DND-41 (cell line): Measurements from ENCODE around the gene MALRD1.

Source experiments
- ATAC-seq: fragments of 200-7000 bp; cut with Tn5 transposase; 3 replicates; pipeline ENCODE4 v1.9.1; 2021; ENCODE audit warnings: low read depth; ENCODE audit not compliant: insufficient read depth
- DNase-seq: peaks from one replicate; pipeline ENCODE4 v3.0.0-alpha.2; 2020
- H2AFZ ChIP-seq: 2 replicates; pipeline ENCODE4 v1.6.0; 2012; ENCODE audit warnings: low read depth, low read length
- H3K27ac ChIP-seq: 2 replicates; pipeline ENCODE4 v1.5.1; 2012; ENCODE audit warnings: low read length, inconsistent platforms
- H3K27me3 ChIP-seq: fragments of 200-600 bp; sonication (generic); 2 replicates; pipeline ENCODE4 v1.6.0; 2012; ENCODE audit warnings: low read length, mild to moderate bottlenecking, inconsistent platforms; ENCODE audit not compliant: insufficient read depth, poor library complexity
- H3K36me3 ChIP-seq: 2 replicates; pipeline ENCODE4 v1.5.1; 2012; ENCODE audit warnings: low read length, inconsistent platforms; ENCODE audit not compliant: insufficient read depth
- H3K4me1 ChIP-seq: 2 replicates; pipeline ENCODE4 v1.5.1; 2012; ENCODE audit warnings: mild to moderate bottlenecking, low read length; ENCODE audit not compliant: insufficient read depth
- H3K4me2 ChIP-seq: 2 replicates; pipeline ENCODE4 v1.6.0; 2012; ENCODE audit warnings: mild to moderate bottlenecking, moderate library complexity, low read length, inconsistent platforms; ENCODE audit not compliant: insufficient read depth
- H3K4me3 ChIP-seq, 2 experiments: fragments of 200-600 bp in 1 of 2; shearing (Covaris generic) in 1 of 2; 2 replicates each; pipeline ENCODE4 v1.5.1; 2012 to 2016; ENCODE audit warnings: inconsistent platforms in 2 of 2, low read length in 2 of 2, mild to moderate bottlenecking in 2 of 2, low read depth in 1 of 2, moderate library complexity in 1 of 2
- H3K79me2 ChIP-seq: 2 replicates; pipeline ENCODE4 v1.6.0; 2012; ENCODE audit warnings: low read length, inconsistent platforms; ENCODE audit not compliant: insufficient read depth
- H3K9ac ChIP-seq: 2 replicates; pipeline ENCODE4 v1.6.0; 2012; ENCODE audit warnings: low read depth, mild to moderate bottlenecking, inconsistent platforms, low read length, moderate library complexity
- H3K9me3 ChIP-seq: 2 replicates; pipeline ENCODE4 v1.5.1; 2012; ENCODE audit warnings: low read length, moderate library complexity, mild to moderate bottlenecking, inconsistent platforms; ENCODE audit not compliant: insufficient read depth, severe bottlenecking
- H4K20me1 ChIP-seq: 2 replicates; pipeline ENCODE4 v1.6.0; 2012; ENCODE audit warnings: low read length; ENCODE audit not compliant: insufficient read depth
- CTCF ChIP-seq: IDR thresholded peaks from 2 replicates; pipeline ENCODE4 v1.5.1; 2012; ENCODE audit warnings: borderline replicate concordance, low read length, moderate library complexity, mild to moderate bottlenecking; ENCODE audit not compliant: poor library complexity, severe bottlenecking; ENCODE audit errors: extremely low read depth
- EZH2 ChIP-seq: IDR thresholded peaks from 3 replicates; pipeline ENCODE4 v1.6.1; 2012; ENCODE audit warnings: borderline replicate concordance, low read depth, mild to moderate bottlenecking, moderate library complexity, low read length, inconsistent platforms; ENCODE audit not compliant: severe bottlenecking

Gene MALRD1

GRCh38 chr10:19212590-19212989, 164.0 kb downstream of the MALRD1 start:
- Histone ChIP-seq H3K9ac (no peak overlapping the region), H3K36me3 (no peaks in the 10 kb centered on the region), H3K9me3 (no peaks in the 10 kb centered on the region), H2AFZ (no peak overlapping the region), H3K27ac (no peak overlapping the region), H3K4me2 (no peak overlapping the region), H3K4me3 (no peak overlapping the region), H3K27me3 (no peaks in the 10 kb centered on the region), H4K20me1 (no peaks in the 10 kb centered on the region), H3K4me1 (no peaks in the 10 kb centered on the region), H3K79me2 (no peaks in the 10 kb centered on the region)
- ATAC-seq, result no peak
- TF ChIP-seq EZH2, result no peak
- no peak for TF ChIP-seq CTCF
- no peak for DNase-seq

- no peaks in the 10 kb centered on the region for H3K9me3 ChIP-seq
- no peak overlapping the region for H2AFZ ChIP-seq
- H3K27ac ChIP-seq, result no peak overlapping the region
- no peaks in the 10 kb centered on the region for H3K36me3 ChIP-seq
- H3K9ac ChIP-seq, result no peak overlapping the region
- no peak overlapping the region for H3K4me2 ChIP-seq
- H3K27me3 ChIP-seq, result no peaks in the 10 kb centered on the region
- H3K4me1 ChIP-seq, result no peaks in the 10 kb centered on the region
- H3K4me3 ChIP-seq, result no peak overlapping the region
- H4K20me1 ChIP-seq, result no peaks in the 10 kb centered on the region
- H3K79me2 ChIP-seq, result no peaks in the 10 kb centered on the region
- TF ChIP-seq CTCF (no peak), EZH2 (no peak)
- ATAC-seq (no peak), DNase-seq (no peak)
These were observed 172.6 kb downstream of the MALRD1 start for GRCh38 chr10:19221216-19221615.

GRCh38 chr10:19226025-19226424, 177.4 kb downstream of the MALRD1 start:
- Histone ChIP-seq H3K4me3 (no peak overlapping the region), H3K27ac (no peak overlapping the region), H3K9ac (no peak overlapping the region), H3K9me3 (no peaks in the 10 kb centered on the region), H2AFZ (no peak overlapping the region), H3K27me3 (no peaks in the 10 kb centered on the region), H3K4me1 (no peaks in the 10 kb centered on the region), H3K79me2 (no peaks in the 10 kb centered on the region), H3K36me3 (no peaks in the 10 kb centered on the region), H3K4me2 (no peak overlapping the region), H4K20me1 (no peaks in the 10 kb centered on the region)
- ATAC-seq (no peak), DNase-seq (no peak)
- TF ChIP-seq EZH2 (no peak), CTCF (no peak)

GRCh38 chr10:19231034-19231433, 182.4 kb downstream of the MALRD1 start:
- ATAC-seq, result no peak
- Histone ChIP-seq H2AFZ (no peak overlapping the region), H3K27ac (no peak overlapping the region), H3K4me2 (no peak overlapping the region), H3K9ac (no peak overlapping the region), H3K4me3 (no peak overlapping the region), H3K79me2 (no peaks in the 10 kb centered on the region), H4K20me1 (no peaks in the 10 kb centered on the region), H3K4me1 (no peaks in the 10 kb centered on the region), H3K9me3 (no peaks in the 10 kb centered on the region), H3K36me3 (no peaks in the 10 kb centered on the region), H3K27me3 (no peaks in the 10 kb centered on the region)
- TF ChIP-seq EZH2, result no peak
- no peak for TF ChIP-seq CTCF
- DNase-seq, result no peak
